SH-SY5Y (cell line): ENCODE results near the gene TMUB2.

Source experiments
- GATA2 ChIP-seq: IDR thresholded peaks from 2 replicates; pipeline ENCODE4 v1.6.1; 2011; ENCODE audit warnings: mild to moderate bottlenecking, low read depth, low read length
- GATA3 ChIP-seq: IDR thresholded peaks from 2 replicates; pipeline ENCODE4 v1.6.1; 2011; ENCODE audit warnings: low read depth, mild to moderate bottlenecking, low read length, moderate library complexity

GRCh38 chr17:44144966-44145739, 41.6 kb upstream of the TMUB2 start:
- TF ChIP-seq GATA2 (no peak), GATA3 (no peak)
